HG03439 (cell line): ENCODE measurements around the gene LEMD3.
"Not testable (repeated sequence)": the region's sequence is repeated elsewhere in the genome, so short reads cannot be mapped to it uniquely, and the experiment has no call there.

Source experiments
- ATAC-seq: cut with Tn5 transposase; IDR thresholded peaks from one replicate; pipeline ENCODE4 v1.9.1; 2021; ENCODE audit warnings: mild to moderate bottlenecking, moderate library complexity; ENCODE audit not compliant: unreplicated experiment

Gene LEMD3

GRCh38 chr12:65276916-65277530 lies 107.6 kb downstream of the LEMD3 start:
- ATAC-seq: no peak

GRCh38 chr12:65277994-65278575 lies 108.7 kb downstream of the LEMD3 start:
- ATAC-seq: no peak

GRCh38 chr12:65278576-65279368 lies 109.4 kb downstream of the LEMD3 start, which contains the start of gene MSRB3:
Gene MSRB3 (plus strand): TSS chr12:65278683. CDS start chr12:65308580, 29,897 bp downstream.
- ATAC-seq: no peak

DNA sequence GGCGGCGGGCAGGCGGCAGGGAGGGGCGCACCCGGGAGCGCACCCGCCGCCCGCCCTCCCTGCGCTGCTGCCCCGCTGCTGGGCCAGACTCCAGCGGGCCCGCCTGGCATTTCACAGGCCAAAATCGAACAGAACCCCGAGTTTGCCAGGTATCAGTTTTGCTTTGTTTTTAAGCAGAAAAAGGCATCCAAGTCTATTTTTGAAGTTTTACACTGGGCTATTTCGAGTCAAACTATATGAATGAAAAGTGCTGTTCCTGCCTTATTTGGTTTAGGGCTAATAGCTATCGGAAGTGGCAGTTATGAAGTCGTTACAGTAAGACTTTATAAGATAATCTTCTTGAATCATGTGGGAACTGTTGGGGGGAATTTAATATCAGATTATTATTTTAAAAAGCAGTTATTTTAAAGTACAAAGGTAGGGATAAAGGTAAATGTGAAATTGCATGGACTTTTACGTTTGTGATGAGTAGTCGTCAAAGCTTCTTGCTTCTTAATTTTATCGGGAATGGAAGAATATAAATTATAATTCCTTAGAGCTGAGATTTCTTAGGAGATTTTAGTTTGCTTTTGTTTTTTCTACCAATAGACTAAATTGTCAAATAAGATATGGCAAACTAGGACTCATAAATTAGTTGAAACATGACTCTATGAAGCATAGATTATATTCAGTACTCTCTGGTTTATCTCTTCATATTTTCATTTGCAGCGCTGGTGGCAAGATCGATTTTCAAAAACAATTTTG lies 110.2 kb downstream of the LEMD3 start:
- no peak for ATAC-seq

DNA sequence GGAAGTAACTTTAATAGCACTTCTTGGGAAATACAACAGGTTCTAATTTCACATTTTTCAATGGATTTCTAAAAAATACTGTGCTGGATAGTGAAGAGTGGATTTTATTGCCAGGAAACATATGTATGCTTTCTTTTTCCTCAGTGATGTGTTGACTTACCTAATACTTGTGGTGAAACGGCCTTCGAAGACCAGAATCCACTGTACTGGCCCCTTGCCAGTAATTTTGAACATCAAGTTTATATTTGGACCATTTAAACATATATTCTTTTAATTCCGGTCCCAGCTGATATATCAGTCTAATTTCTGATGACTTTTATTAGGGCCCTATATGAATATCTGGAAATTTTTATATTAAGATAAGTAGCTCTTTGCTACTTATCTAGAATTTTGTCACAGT lies 110.9 kb downstream of the LEMD3 start:
- ATAC-seq: no peak

DNA sequence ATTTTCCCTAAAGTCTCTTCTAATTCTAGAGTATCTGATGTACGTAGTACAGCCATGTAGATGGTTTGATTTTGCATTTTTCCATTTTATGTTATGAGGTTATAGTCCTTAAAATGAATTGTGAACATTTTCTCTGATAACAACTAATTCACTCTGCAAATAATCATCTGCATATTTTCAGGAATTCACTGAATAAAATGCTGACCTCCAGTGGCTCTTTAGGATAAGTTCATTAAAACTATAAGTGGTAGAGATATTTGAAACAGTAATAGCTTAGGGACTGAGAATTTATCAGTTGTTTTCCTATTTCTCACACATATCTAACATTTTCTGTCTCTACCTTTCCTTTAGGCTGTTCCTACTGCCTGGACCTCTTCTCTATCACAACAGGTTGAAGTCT lies 113.5 kb downstream of the LEMD3 start:
- no peak for ATAC-seq

- ATAC-seq: not testable (repeated sequence)
Observed at GRCh38 chr12:65285532-65285931, 116.1 kb downstream of the LEMD3 start.

- no peak for ATAC-seq
Observed at GRCh38 chr12:65287426-65287825, 118.0 kb downstream of the LEMD3 start.

DNA sequence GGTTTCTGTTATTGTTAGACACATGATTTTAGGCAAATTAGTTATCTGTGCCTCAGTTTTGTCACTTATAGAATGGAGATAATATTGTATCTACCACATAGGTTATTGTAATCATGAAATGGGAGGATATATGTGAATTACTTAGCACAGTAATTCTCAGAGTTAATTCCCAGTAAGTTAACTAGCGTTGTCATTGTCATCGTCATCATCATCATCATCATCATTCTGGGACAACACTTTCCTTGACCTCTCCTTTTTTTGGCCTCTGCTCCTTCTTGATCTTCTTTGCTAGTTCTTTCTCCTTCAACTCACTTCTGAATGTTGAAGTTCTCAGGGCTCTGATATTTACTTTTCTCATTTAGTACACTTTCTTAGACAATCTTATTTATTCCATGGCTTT lies 122.9 kb downstream of the LEMD3 start:
- ATAC-seq: no peak

GRCh38 chr12:65293735-65294134 lies 124.4 kb downstream of the LEMD3 start:
- ATAC-seq: no peak

DNA sequence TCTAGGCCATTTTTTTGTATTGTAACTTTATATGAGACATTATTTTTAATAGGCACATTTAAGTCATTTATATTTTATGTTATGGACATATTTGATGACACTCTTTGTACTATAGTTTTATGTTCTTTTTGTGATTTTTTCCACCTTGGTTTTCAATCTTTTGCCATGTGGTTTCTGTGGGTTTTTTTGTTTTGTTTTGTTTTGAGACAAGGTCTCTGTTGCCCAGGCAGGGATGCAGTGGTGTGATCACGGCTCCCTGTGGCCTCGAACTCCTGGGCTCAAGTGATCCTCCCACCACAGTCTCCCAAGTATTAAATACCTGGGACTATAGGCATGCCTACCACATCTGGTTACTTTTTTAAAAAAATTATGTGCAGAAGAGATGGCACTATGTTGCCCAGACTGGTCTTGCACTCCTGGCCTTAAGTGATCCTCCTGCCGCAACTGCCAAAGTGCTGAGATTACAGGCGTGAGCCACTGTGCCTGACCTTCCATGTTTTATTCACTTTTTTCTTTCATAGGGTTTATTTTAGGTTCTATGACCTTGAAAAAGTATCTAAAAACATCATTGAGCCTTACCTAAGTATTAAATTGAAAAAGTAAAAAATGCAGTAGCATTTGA lies 125.4 kb downstream of the LEMD3 start:
- no peak for ATAC-seq

- no peak for ATAC-seq
Observed at GRCh38 chr12:65296508-65297265, 127.3 kb downstream of the LEMD3 start.
